ENCODE data around the gene SNX22.
A peak's percentile ranks its signal among the peaks of the same experiment; 100 is the strongest.

Gene SNX22

DNA sequence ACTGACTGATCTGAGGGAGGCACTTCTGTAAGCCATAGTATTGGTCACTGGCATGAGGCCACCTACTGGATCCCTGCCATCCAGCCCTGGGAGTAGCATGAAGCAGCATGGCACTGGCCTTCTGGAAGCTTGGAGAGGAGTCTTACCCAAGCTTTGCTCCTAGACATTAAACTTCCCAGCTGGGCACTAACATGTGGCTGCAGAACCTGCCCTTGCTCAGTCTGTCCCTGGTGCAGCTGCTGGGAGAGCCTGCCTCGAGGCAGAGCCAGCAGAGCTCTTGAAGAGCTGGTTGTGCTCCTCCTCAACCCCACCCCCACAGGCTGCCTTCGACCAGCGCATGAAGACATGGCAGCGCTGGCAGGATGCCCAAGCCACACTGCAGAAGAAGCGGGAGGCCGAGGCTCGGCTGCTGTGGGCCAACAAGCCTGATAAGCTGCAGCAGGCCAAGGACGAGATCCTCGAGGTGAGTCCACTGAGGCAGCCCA lies 17.1 kb upstream of the SNX22 start:
- DNase-seq = no peak

DNA sequence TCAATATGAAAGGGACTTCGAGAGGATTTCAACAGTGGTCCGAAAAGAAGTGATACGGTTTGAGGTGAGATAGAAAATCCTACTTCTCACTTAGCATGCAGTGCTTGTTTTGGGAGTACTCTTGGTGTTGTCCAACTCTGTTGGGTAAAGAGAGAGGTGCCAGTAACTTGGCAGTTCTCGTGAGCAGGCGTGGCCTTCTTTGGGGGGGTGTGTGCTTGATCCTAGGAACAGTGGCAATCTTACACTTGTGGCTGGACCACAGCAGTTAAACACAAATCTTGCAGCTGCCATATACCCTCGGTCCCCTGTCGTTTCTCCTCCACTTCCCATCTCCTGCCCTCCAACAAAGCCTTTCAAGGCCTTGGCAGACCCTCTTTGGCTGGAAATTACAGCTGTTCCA lies 15.2 kb upstream of the SNX22 start:
- no peak for DNase-seq

DNA sequence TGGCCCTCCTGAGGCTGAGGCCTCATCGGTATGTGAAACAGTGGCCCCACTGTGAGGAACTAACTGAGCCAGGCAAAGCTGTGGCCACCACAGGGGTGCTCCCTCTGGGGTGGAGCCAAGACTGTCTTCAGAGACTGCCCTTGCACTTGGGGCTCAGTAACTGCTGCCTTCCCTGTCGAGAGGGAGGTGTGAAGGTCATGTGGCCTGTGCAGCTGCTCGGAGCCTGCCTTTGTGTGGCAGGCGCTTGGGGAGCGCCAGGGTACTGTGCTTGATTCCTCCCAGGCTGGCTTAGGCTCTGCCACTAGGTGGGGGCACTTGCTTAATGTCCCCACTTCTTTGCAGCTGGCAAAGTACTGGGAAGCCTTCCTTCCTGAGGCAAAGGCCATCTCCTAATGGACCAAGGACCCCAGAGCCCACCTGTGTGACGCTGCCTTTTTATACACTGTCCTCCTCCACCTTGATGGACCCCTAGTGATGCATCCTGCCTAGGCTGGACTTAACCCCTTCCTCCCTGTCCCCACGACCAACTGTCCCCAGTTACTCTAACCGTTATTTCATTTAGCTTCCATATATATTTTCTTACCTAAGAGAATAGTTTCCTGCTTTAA lies 14.2 kb upstream of the SNX22 start:
- no peak for DNase-seq

DNA sequence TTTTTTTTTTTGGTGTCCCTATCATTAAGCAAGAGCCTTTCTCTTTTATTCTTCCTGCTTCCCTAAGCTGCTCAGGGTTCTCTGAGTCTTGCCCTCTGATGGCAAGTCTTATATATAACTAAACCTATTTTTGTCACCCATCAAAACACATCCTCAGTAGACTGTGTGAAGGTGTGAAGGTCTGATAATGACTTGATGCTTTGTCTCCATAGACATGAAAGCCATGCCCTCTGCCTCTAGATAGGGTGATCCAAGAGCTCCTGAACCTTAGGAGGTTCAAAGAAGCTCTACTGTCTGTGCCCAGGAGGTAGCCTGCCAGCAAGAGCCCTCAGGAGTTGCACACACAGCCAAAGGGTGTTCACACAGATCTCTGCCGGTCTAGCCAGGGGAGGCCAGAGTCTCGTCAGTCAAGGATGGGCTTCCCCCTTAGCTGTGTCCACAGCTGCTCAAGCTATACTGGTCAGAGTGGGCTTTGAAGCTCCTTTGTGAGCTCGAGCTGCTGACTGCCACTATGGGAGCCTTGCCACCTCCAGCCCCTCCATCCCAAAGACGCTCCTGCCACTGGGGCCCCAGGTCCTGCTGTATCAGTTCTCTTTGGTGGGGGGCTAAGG lies 13.1 kb upstream of the SNX22 start:
- DNase-seq = no peak

DNA sequence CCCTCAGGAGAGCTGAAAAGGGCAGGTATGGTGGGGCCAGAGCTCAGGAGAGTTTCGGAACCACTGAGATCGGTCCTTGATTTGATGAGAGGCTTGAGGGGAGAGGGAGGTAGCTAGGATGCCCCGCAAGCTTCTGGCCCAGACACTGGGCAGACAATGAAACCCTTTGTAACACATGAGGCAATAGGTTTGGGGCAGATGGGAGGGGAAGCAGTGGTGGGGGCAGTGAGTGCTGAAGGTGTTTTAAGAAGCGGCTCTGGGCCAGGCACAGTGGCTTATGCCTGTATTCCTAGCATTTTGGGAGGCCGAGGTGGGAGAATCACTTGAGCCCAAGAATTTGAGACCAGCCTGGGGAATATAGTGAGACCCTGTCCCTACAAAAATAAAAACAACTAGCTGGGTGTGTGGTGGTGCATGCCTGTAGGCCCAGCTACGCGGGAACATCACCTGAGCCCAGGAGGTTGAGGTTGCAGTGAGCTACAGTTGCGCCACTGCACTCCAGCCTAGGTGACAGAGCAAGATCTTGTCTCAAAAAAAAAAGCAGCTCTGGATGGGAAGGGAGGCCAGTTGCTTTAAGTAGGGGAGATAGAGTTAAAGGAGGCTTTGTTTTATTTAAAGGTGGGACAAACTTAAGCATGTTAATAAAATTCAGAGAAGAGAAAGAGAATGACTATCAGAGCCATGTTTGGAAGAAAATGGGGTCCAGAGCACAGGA lies 9.6 kb upstream of the SNX22 start:
- DNase-seq = no peak

DNA sequence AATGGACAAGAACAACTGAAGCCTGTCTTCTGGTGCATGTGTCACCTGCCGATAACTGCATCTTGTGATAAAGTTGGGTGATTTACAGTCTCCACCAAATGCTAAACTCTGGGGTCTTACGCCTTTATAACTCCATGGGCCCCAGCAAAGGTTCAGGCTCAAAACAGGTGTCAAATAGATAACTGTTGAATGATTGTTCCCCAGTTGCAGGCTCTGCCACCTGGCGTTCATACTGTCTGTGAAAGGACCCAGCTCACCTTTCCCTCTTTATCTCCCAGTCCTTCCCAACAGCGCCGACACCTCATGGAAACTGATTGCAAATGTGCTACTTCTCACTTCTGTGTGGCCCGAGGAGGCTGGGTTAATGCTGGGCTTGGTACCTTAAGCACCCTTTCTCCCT lies 8.3 kb upstream of the SNX22 start:
- DNase-seq = no peak

DNA sequence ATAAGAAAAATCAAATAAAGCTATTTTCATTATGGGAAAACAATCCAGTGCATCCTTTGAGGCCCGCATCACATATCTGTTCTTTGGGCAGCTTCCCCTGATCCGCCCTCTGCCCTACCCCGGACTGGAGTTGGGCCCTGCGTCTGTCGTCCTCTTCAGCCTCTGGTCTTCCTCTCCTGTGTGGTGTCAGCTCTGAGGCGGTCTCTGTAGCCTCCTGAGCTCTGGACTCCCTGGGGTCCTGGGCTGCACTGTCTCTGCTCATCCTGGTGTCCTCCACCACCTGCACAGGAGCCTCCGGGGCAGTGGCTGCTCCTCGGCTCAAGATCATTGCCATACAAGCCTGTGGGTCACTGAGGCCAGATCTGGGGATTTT lies 7.4 kb upstream of the SNX22 start:
- no peak for DNase-seq

DNA sequence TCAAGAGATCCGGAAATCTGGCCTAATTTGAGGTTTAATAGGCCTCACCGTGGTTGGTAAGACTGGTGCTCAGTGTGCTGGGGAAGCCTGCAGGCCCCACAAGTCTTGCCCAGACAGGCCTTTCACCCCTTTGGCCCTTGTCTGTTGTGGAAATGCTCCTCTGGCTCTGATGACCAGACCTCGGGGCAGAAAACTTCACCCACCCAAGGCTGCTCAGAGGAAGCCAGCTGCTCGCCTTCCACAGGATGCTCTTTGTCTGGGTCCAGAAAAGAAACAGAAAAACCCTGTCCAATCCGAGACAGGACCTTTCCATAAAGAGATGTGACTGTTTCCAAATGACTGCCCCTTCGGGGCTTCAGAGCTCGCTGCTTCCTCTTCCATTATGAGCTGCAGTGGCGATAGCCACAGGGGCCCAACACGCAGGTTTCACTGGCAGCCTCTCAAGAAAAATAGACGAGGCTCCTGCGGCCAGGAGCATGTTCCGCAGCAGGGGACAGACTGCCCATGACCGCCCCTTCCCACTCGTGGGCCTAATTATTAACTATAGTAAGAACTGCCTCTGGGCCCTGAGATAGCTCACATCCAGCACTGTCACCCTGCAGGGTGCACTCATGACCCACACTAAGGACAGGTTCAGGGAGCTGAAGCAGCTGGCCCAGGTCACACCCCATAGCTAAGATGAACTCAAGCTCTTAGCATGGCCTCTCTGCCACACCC lies 6.8 kb upstream of the SNX22 start:
- no peak for DNase-seq

DNA sequence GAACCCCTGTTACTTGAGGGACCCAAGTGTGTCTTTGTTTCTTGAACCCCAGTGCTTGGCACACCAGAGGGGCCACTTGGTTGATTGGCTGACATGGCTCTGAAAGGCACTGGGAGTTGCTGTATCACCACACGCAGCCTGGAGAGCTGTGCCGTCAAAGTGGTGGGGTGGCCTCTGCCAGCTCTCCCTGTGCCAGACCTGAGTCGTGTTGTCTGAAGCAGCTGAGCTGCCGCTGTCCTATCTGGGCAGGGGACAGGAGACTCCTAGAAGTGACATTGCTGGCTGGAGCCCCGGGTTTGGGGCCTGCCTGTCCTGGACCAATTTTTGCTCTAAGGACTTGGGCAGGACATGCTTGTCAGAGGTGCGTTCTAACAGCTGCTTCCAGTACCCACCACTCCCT lies 5.5 kb upstream of the SNX22 start:
- DNase-seq = no peak

DNA sequence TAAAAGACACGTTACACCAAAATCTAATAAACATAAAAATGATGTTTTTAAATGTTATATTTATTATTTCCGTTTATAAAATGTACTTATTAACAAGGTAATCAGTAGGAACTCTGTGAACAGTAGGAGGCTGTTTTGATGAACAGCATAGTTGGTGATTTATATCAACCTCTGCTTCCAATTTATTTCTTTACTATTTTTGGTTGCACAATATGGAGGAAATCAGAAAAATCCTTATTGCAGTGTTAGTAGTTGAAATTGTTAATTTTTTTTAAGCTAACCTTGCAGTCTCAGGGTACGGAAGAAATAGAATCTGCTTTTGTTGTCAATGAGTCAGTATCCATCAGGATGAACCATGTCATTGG lies 5.0 kb upstream of the SNX22 start:
- no peak for DNase-seq

DNA sequence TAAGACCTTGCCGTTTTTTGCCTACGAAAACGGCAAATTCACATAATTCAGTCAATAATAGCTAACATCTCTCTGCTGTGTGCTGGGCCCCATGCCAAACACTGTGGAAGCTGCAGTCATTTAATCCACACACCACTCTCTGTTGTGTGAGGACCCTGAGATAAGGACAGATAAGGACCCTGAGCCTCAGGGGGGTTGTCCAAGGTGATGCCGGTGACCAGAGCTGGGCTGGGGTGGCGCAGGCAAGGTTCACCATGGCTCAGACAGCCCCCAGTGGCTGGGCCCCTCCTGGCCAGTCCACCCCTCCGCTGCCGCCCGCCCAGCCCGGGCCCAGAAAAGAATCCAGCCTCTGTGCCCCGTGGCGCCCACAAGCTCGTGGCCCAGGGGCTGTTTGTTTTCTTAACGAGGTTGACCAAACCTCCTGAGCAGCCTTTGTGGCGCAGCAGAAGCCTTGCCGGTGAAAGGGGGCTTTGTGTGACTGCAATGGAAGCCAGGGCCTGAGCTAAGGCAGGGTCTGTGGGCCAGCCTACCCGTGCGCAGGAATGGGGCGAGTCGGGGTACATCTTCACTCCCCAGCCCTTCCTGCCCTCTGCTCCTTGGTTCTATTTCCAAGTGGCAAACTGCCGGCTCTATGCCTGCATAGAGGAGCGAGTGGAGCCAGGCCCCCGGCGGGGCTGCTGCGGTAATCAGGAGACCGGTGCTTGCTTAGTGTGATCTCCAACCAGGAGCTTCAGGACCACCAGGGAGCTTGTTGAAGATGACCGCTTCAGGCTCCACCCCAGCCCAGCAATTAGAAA lies 4.4 kb upstream of the SNX22 start:
- no peak for DNase-seq

DNA sequence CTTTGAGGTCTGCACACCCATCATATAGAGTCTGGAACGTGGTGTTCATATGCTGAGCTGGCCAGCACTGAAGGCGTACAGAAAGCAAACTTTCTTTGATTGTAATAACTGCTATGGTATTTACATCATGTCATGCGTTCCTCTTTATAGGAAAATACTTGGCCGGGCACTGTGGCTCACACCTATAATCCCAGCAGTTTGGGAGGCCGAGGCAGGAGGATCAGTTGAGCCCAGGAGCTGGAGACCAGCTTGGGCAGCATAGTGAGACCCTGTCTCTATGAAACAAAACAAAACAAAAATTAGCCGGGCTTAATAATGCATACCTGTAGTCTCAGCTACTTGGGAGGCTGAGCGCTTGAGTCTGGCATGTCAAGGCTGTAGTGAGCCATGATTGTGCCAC lies 3.4 kb upstream of the SNX22 start:
- DNase-seq = no peak

DNA sequence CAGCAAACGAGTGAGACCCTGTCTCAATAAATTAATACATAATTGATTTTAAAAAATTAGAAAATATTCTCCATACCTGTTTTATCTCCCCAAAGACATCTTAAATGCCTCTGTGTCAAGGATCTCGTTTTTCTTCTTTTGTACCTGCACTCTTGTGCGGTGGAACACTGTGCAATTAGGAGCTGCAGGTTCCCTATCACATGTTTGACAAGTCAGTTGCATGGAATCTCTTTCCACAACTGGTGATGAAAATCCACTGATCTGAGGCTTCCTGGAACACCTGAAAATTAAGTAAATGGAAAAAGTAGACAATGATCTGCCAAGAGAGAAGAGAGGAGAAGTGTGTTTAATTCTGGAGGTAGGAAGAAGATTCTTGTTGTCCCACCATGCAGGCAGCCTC lies 3.0 kb upstream of the SNX22 start:
- DNase-seq = no peak

DNA sequence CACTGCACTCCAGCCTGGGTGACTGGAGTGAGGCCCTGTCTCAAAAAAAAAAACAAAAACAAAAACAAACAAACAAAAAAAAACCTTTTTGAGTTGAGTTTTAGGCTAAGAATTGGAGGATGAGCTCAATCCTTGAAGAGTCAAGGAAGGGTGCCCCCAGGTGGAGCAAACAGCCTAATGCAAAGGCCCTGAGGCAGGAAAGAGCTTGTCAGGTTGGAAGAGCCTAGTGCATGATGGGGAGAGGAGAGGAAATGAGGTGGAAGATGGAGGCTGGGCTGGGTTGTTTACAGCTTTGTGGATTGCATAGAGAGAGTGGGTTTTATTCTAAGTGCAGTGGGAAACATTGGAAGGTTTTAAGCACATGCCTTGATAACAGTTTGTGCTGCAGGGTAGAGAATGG lies 2.1 kb upstream of the SNX22 start:
- no peak for DNase-seq

DNA sequence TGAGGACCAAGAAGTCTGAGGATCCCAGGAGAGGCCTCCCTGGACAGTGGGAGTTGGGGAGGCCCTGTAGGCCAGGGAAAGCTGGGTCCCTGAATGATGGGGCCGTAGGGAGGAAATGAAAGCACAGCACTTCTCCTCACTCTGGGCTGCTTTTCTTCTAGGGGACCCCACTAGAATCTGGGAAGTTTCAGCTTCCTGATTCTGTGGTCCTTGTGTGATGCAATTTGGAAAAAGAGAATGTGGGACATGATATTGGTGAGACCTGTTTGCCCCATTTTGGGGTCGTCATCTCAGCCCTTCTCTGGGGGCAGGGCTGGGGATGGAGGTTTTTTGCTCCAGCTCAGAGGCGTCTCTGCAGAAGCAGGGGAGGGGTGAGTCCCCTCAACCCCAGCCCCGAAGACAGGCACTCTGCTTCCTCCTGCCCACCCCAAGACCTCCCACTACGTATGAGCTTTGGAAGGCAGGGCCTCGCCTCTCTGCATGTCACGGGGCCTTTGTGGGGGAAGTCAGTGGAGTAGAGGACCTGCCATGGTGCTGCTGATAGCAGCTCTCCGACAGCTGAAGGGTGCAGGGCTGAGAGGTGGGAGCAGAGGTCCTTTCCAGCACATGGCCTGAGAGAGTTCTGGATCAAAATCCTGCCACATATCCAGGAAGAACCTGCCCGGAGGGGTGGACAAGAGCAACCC lies 1.5 kb upstream of the SNX22 start:
- no peak for DNase-seq

DNA sequence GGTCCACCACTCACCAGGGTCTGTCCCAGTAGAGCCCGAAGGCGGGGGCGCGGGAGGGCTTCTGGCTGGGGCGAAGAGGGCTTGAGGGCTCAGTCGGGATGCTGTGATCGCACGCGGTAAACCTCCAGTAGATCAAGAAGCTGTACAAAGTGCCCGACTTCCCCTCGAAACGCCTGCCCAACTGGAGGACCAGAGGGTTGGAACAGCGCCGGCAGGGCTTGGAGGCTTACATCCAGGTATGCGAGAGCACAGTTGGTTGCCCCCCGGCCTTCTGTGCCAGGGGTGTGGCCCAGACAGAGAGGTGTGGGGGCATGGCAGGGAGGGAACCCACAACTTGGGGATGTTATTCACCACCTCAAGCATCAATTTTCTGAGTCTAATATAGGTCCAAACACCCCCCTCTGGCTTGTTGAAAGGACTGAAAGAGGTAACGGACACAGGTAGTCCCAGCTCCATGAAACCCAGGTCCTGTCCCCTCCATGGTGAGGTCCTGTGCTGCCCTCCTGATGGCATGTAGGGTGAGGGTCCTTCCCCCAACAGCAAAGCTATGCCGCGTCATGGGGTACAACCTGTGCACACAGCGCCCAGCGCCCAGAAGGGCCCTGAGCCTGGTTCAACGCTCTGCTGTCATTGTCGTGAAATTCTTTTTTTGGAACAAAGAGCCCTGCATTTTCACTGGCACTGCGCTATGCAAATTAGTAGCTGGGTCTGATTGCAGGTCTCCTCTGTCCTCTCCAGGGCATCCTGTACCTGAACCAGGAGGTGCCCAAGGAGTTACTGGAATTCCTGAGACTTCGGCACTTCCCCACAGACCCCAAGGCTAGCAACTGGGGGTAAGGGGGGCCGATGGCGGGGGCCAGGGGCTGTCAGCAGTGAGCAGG lies 1.2 kb downstream of the SNX22 start:
- DNase-seq = no peak

DNA sequence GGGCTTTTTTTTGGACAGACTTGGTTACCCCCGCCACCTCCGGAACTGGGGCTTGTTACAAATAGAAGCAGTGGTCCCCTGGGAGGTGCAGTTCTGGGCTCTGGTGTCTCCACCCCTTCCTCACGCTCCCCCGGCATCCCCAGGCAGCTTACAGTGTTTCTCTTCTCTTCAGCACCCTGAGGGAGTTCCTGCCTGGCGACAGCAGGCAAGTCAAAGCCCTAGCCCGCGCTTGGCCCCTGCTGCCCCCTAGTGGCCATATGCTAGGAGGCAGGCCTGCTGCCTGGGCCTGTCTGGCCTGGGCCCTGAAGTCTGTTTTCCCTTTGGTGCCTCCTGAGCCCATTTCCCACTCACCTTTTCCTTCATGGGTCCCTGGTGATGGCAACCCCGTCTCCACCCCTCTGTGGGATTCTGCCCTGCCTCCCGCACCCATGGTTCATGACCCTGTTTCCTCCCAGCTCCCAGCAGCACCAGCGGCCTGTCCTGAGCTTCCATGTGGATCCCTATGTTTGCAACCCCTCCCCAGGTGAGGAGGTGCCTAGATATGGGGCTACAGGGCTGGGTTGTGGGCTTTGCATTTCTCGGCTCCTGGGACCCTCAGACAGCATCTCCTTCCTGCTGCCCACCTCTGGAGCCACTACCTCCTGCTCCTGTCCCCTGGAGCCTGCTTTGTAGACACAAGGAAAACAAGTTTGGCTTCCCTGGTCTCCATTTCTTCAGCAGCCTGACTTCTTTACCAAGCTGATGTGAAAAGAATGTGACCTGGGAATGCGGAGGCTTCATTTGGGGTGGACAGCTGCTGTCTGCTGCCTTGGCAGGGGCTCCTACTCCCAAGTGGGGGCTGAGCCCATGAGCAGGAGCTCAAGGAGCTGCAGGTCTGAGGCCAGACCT lies 2.2 kb downstream of the SNX22 start:
- peak; percentile 90 for DNase-seq

DNA sequence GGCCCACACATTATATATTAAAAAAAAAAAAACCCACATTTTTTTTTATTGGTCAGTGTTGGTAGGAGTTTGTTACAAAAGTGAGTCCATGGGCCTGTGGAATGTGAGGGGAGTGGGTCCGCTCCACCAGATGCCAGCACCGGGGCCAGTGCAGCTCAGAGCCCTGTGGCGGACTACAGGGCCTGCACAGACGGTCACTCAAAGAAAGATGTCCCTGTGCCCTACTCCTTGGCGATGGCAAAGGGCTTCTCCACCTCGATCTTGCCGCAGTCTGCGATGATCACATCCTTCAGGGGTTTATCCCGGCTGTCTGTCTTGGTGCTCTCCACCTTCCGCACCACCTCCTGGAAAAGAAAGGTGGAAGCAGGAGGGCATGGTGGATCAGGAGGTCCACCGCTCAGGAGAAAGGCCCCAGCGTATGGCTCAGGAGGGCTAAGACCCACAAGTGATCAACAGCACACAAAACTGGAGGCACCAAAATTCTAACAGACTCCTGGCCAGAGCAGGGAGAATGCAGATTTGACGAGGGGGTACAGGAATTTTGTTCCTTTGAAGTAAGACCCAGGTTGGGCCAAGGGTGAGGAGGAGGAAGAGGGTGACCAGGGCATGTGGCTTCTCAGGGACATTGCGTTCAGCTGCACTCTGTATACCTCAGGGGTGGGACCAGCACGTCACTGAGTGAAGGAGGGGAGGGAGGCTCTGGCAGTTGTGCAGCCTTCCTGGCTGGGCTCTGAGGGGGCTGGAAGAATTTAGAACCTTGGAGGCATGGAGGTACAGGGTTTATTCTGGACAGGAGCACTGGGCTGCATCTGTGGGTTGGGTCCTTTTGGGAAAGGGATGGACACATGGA lies 4.5 kb downstream of the SNX22 start:
- no peak for DNase-seq

DNA sequence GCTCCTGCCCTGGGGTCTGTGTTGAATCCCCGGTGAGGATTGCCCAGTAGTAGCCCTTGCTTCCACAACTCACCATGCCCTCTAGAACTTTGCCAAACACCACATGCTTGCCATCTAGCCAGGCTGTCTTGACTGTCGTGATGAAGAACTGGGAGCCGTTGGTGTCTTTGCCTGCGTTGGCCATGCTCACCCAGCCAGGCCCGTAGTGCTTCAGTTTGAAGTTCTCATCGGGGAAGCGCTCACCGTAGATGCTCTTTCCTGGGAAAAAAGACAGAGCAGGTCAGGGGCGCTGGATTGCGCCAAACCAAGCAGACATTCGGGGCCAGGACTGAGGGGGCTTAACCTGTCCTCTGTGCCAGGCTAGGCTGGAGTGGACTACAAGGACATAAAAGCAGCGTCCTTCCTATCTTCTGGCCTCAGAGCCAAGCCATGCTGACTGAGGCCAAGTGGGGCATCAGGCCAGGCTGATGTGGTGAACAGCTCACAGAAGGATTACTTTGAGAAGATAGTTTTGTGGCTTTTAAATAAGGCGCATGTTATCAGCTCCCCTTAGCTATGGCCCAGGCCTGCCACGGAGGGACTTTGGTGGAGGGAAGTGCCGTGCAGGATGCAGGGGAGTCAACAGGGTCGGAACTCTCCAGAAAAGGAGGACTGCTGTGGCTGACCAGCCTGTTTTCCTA lies 5.3 kb downstream of the SNX22 start:
- no peak for DNase-seq
